GM21526 (cell line): ENCODE data around the gene SLC6A7.

Experiments
- ATAC-seq: cut with Tn5 transposase; IDR thresholded peaks from one replicate; pipeline ENCODE4 v1.9.1; 2021; ENCODE audit warnings: moderate library complexity; ENCODE audit not compliant: unreplicated experiment, low FRiP score

Gene SLC6A7

GRCh38 chr5:150172145-150172544 lies 17.7 kb upstream of the SLC6A7 start:
- ATAC-seq = no peak

GRCh38 chr5:150172556-150172955 lies 17.3 kb upstream of the SLC6A7 start:
- no peak for ATAC-seq

GRCh38 chr5:150173161-150173560 lies 16.7 kb upstream of the SLC6A7 start:
- no peak for ATAC-seq

- no peak for ATAC-seq
Observed at GRCh38 chr5:150174285-150174684, 15.6 kb upstream of the SLC6A7 start.

- no peak for ATAC-seq
Observed at GRCh38 chr5:150175076-150175475, 14.8 kb upstream of the SLC6A7 start.

- no peak for ATAC-seq
Observed at GRCh38 chr5:150175536-150175935, 14.3 kb upstream of the SLC6A7 start.

- no peak for ATAC-seq
Observed at GRCh38 chr5:150176745-150177477, 13.0 kb upstream of the SLC6A7 start.

- no peak for ATAC-seq
Observed at GRCh38 chr5:150177721-150178120, 12.1 kb upstream of the SLC6A7 start.

- no peak for ATAC-seq
Observed at GRCh38 chr5:150178262-150178661, 11.6 kb upstream of the SLC6A7 start.

GRCh38 chr5:150179019-150179620 lies 10.7 kb upstream of the SLC6A7 start:
- no peak for ATAC-seq

GRCh38 chr5:150180241-150181026 lies 9.4 kb upstream of the SLC6A7 start:
- no peak for ATAC-seq

GRCh38 chr5:150181027-150181426 lies 8.8 kb upstream of the SLC6A7 start:
- no peak for ATAC-seq

- no peak for ATAC-seq
Observed at GRCh38 chr5:150181766-150182545, 7.9 kb upstream of the SLC6A7 start.

- no peak for ATAC-seq
Observed at GRCh38 chr5:150182774-150183173, 7.1 kb upstream of the SLC6A7 start.

- ATAC-seq = no peak
Observed at GRCh38 chr5:150183436-150183835, 6.4 kb upstream of the SLC6A7 start.

GRCh38 chr5:150184006-150184405 lies 5.9 kb upstream of the SLC6A7 start:
- ATAC-seq = no peak

- no peak for ATAC-seq
Observed at GRCh38 chr5:150184990-150185912, 4.6 kb upstream of the SLC6A7 start.

GRCh38 chr5:150186137-150186536 lies 3.7 kb upstream of the SLC6A7 start:
- ATAC-seq = no peak

- ATAC-seq = no peak
Observed at GRCh38 chr5:150186897-150187296, 3.0 kb upstream of the SLC6A7 start.
